ENCODE data around the gene BCAR3. TPM values are rescaled to one million over a fixed set of nuclear protein-coding genes. Genes with fewer than 3 reads are reported as not detected.
"Not testable (repeated sequence)": the region's sequence is repeated elsewhere in the genome, so short reads cannot be mapped to it uniquely, and the experiment has no call there.

BCAR3 gene
- total RNA-seq, 1 donor from 2014 or later: 22.8 TPM

DNA sequence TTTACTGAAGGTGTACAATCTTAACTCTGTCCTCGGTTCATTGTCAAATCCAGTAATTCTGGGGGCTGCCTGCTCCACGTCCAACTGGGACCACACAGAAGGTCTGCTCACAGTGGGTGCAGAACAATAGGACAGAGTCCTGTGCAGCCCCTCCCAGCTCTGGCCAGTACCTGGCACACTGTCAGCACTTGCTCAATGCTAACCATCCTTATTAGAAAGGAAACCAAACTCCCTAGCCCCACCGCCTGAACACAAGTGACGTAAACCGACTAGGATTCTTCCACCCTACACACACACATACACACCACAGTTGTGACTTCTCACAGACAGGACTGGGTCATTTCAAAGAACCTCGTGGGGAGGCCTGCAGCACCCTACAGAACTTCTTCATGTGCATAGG, 5.2 kb downstream of the BCAR3 start:
- peaks cover 75% of the 10 kb centered on the region for H3K4me1 ChIP-seq
- H3K27me3 ChIP-seq: no peaks in the 10 kb centered on the region
- intact Hi-C loops (cut with DNase I): no loop called here

DNA sequence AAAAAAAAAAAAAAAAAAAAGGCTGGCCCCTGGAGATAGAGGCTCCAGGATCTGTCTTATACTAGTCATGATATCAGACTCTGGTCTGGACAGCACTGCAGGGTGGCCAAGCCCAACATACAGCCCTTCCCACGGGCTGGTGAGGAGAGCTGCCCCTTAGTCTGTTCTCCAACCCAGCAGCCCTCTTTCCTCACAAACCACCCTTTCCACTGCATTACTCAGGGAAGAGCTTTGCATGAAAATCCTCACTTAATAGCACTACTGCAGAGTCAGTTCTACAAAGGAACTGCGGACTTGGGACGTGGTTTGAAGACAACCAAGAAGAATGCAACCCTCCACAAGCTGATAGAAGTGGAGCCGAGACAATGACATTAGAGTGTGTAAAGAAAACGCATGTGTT, 5.7 kb downstream of the BCAR3 start:
- H3K36me3 ChIP-seq: no peaks in the 10 kb centered on the region
- H3K4me3 ChIP-seq: no peak overlapping the region
- intact Hi-C loops (cut with DNase I): no loop called here
- no peaks in the 10 kb centered on the region for H3K9me3 ChIP-seq
- H3K27ac ChIP-seq: no peak overlapping the region
- no peak for TF ChIP-seq POLR2A (IDR thresholded peaks at IDR 0.05)
- TF ChIP-seq, protein P1, sequence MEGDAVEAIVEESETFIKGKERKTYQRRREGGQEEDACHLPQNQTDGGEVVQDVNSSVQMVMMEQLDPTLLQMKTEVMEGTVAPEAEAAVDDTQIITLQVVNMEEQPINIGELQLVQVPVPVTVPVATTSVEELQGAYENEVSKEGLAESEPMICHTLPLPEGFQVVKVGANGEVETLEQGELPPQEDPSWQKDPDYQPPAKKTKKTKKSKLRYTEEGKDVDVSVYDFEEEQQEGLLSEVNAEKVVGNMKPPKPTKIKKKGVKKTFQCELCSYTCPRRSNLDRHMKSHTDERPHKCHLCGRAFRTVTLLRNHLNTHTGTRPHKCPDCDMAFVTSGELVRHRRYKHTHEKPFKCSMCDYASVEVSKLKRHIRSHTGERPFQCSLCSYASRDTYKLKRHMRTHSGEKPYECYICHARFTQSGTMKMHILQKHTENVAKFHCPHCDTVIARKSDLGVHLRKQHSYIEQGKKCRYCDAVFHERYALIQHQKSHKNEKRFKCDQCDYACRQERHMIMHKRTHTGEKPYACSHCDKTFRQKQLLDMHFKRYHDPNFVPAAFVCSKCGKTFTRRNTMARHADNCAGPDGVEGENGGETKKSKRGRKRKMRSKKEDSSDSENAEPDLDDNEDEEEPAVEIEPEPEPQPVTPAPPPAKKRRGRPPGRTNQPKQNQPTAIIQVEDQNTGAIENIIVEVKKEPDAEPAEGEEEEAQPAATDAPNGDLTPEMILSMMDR (IDR thresholded peaks at IDR 0.05): no peak
- TF ChIP-seq POLR2AphosphoS5 (IDR thresholded peaks at IDR 0.05; ENCODE audit: insufficient read depth in 1 of 2, low read depth in 1 of 2): no peak
- DNase-seq (ENCODE audit: extremely low spot score in 2 of 2): no peak
- no peaks in the 10 kb centered on the region for H3K27me3 ChIP-seq
- H3K4me1 ChIP-seq: peaks cover 80% of the 10 kb centered on the region

More for the DNA sequence above, 5.2 kb downstream of the BCAR3 start:
- Histone ChIP-seq H3K9me3 (no peaks in the 10 kb centered on the region), H3K4me3 (no peak overlapping the region), H3K27ac (no peak overlapping the region), H3K36me3 (no peaks in the 10 kb centered on the region)
- DNase-seq (ENCODE audit: extremely low spot score in 2 of 2): no peak
- TF ChIP-seq POLR2AphosphoS5 (IDR thresholded peaks at IDR 0.05; ENCODE audit: insufficient read depth in 1 of 2, low read depth in 1 of 2): no peak

GRCh38 chr1:93675271-93675670, 6.4 kb downstream of the BCAR3 start:
- DNase-seq (ENCODE audit: extremely low spot score in 2 of 2): no peak
- intact Hi-C loops (cut with DNase I): no loop called here

DNA sequence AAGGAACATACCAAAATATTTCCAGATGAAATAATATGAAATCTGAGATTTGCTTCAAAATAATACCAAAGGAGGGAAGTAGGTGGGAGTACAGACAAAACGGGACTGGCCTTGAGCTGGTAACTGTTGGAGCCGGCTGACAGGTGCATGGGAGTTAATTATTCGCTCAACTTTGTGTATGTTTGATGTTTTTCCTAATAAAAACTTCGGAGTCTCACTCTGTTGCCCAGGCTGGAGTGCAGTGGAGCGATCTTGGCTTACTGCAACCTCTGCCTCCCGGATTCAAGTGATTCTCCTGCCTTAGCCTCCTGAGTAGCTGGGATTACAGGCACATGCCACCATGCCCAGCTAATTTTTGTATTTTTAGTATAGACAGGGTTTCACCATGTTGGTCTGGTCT, 7.6 kb downstream of the BCAR3 start:
- DNase-seq (ENCODE audit: extremely low spot score in 2 of 2); H3K9me3 ChIP-seq; H3K36me3 ChIP-seq; H3K27me3 ChIP-seq; intact Hi-C loops (cut with DNase I); H3K4me3 ChIP-seq: not testable (repeated sequence)
- peaks cover 85% of the 10 kb centered on the region for H3K4me1 ChIP-seq
- peak overlapping the region; percentile 74 for H3K27ac ChIP-seq

More at GRCh38 chr1:93675271-93675670, 6.4 kb downstream of the BCAR3 start:
- Histone ChIP-seq H3K27ac (no peak overlapping the region), H3K36me3 (no peaks in the 10 kb centered on the region), H3K27me3 (no peaks in the 10 kb centered on the region), H3K9me3 (no peaks in the 10 kb centered on the region), H3K4me3 (no peak overlapping the region), H3K4me1 (peaks cover 83% of the 10 kb centered on the region)
- TF ChIP-seq POLR2A (IDR thresholded peaks at IDR 0.05) (no peak), POLR2AphosphoS5 (IDR thresholded peaks at IDR 0.05; ENCODE audit: insufficient read depth in 1 of 2, low read depth in 1 of 2) (no peak)
- TF ChIP-seq, protein P1 (IDR thresholded peaks at IDR 0.05): no peak

DNA sequence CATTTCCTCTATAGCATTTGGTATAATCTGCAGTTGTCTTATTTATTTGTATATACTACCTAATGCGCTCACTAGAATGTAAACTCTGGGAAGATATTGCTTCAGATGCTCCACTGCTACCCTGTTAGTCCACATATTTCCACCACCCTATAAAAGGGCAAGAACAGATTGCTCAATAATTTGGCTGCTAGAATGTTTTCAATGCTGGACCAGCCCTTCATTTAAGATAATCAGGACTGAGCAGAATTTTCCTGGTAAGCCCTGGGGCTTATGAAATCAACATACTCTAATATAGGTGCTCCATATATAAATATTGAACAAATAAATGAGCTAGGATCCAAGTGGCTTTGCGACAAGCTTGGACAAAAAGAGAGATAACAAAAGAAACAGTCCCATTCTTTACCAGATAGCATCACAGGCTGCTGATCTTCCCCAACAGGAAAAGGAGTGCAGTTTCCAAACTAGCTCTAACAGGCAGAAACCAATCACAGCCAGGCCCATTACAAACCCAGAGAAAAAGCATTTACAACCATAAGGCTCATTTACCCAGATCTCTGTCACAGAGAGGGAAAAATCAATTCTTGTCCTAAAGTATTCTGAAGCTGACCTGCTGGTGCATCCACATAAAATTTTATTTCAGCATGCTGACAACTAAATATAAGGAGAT, 8.3 kb downstream of the BCAR3 start:
- Histone ChIP-seq H3K27me3 (no peaks in the 10 kb centered on the region), H3K27ac (peak overlapping the region; percentile 74), H3K36me3 (no peaks in the 10 kb centered on the region), H3K4me1 (peaks cover 80% of the 10 kb centered on the region), H3K4me3 (no peak overlapping the region), H3K9me3 (no peaks in the 10 kb centered on the region)
- intact Hi-C loops (cut with DNase I): no loop called here
- TF ChIP-seq POLR2AphosphoS5 (IDR thresholded peaks at IDR 0.05; ENCODE audit: insufficient read depth in 1 of 2, low read depth in 1 of 2): peak in 1 of 2 donors; percentile 69
- TF ChIP-seq, protein P1 (IDR thresholded peaks at IDR 0.05): no peak
- no peak for DNase-seq (ENCODE audit: extremely low spot score in 2 of 2)

GRCh38 chr1:93672477-93673162, 9.0 kb downstream of the BCAR3 start:
- Histone ChIP-seq H3K27me3 (no peaks in the 10 kb centered on the region), H3K36me3 (no peaks in the 10 kb centered on the region), H3K9me3 (no peaks in the 10 kb centered on the region), H3K27ac (peak overlapping the region; percentile 74), H3K4me1 (peaks cover 80% of the 10 kb centered on the region), H3K4me3 (peak overlapping the region in 1 of 2 donors; percentile 0)
- intact Hi-C loops (cut with DNase I): no loop called here
- TF ChIP-seq POLR2AphosphoS5 (IDR thresholded peaks at IDR 0.05; ENCODE audit: insufficient read depth in 1 of 2, low read depth in 1 of 2) (no peak), POLR2A (IDR thresholded peaks at IDR 0.05) (no peak)
- TF ChIP-seq, protein P1 (IDR thresholded peaks at IDR 0.05): no peak
- DNase-seq (ENCODE audit: extremely low spot score in 2 of 2): no peak

Measured in vagina (tissue), 2 donors.